HCT116 (cell line): ENCODE results near the gene ETNPPL. TPM values are rescaled to one million over a fixed set of nuclear protein-coding genes. Genes with fewer than 3 reads are reported as not detected.

Experiments used
- total RNA-seq: library from RNA; stranded (reverse); gene quantifications from one replicate; pipeline ENCODE4 v1.2.1, GENCODE V29; 2021; ENCODE audit not compliant: unreplicated experiment

The ETNPPL gene
- total RNA-seq, 1 experiment from 2014 or later = not detected

Other genes with a start within 250 kb of the ETNPPL start
- 1,359 TPM for gene RPL34, start 142.5 kb downstream of the ETNPPL start, total RNA-seq
- gene OSTC, start 112.5 kb downstream of the ETNPPL start, total RNA-seq = 105 TPM